GM19239 (cell line): ENCODE results near the gene C2CD4D.
"Not testable (repeated sequence)": the region's sequence is repeated elsewhere in the genome, so short reads cannot be mapped to it uniquely, and the experiment has no call there.

ENCODE experiments used
- DNase-seq: peaks from one replicate; pipeline ENCODE4 v3.0.0; 2011; ENCODE audit warnings: low spot score; ENCODE audit not compliant: insufficient read length
- FAIRE-seq: peaks from 2 replicates; lab custom pipeline; 2011; peaks lifted over from hg19 to GRCh38; lab: Jason Lieb, UNC

The C2CD4D gene

GRCh38 chr1:151839457-151840403, at the start of gene C2CD4D:
C2CD4D (minus strand) TSS chr1:151839820; CDS start chr1:151838989, 831 bp downstream.
- peak; percentile 57 for DNase-seq
- peak; percentile 80 for FAIRE-seq

GRCh38 chr1:151888972-151889570, 49.5 kb upstream of the C2CD4D start:
- peak; percentile 65 for FAIRE-seq
- DNase-seq = no peak

- DNase-seq (no peak), FAIRE-seq (no peak)
Measured at GRCh38 chr1:151887028-151887427, 47.4 kb upstream of the C2CD4D start.

- FAIRE-seq = peak; percentile 4
- no peak for DNase-seq
Measured at GRCh38 chr1:151885479-151885878, 45.9 kb upstream of the C2CD4D start.

GRCh38 chr1:151884879-151885278, 45.3 kb upstream of the C2CD4D start:
- not testable (repeated sequence) for DNase-seq, FAIRE-seq

- not testable (repeated sequence) for FAIRE-seq
Measured at GRCh38 chr1:151884445-151884844, 44.8 kb upstream of the C2CD4D start.

GRCh38 chr1:151883898-151884297, 44.3 kb upstream of the C2CD4D start:
- DNase-seq, FAIRE-seq: not testable (repeated sequence)

More at GRCh38 chr1:151884445-151884844, 44.8 kb upstream of the C2CD4D start:
- not testable (repeated sequence) for DNase-seq

- FAIRE-seq = not testable (repeated sequence)
Measured at GRCh38 chr1:151882918-151883317, 43.3 kb upstream of the C2CD4D start.

GRCh38 chr1:151882466-151882865, 42.8 kb upstream of the C2CD4D start:
- FAIRE-seq (no peak), DNase-seq (no peak)

More at GRCh38 chr1:151882918-151883317, 43.3 kb upstream of the C2CD4D start:
- DNase-seq = not testable (repeated sequence)

GRCh38 chr1:151881479-151881878, 41.9 kb upstream of the C2CD4D start:
- FAIRE-seq (no peak), DNase-seq (no peak)

- no peak for FAIRE-seq
- DNase-seq = no peak
Measured at GRCh38 chr1:151875419-151876097, 35.9 kb upstream of the C2CD4D start.

GRCh38 chr1:151872776-151873175, 33.2 kb upstream of the C2CD4D start:
- not testable (repeated sequence) for FAIRE-seq, DNase-seq

- DNase-seq (no peak), FAIRE-seq (no peak)
Measured at GRCh38 chr1:151871284-151872030, 31.8 kb upstream of the C2CD4D start.

GRCh38 chr1:151868486-151868885, 28.9 kb upstream of the C2CD4D start:
- DNase-seq = no peak

GRCh38 chr1:151867765-151868411, 28.3 kb upstream of the C2CD4D start:
- no peak for FAIRE-seq
- no peak for DNase-seq

More at GRCh38 chr1:151868486-151868885, 28.9 kb upstream of the C2CD4D start:
- no peak for FAIRE-seq

- FAIRE-seq (no peak), DNase-seq (no peak)
Measured at GRCh38 chr1:151867321-151867720, 27.7 kb upstream of the C2CD4D start.

GRCh38 chr1:151864411-151864810, 24.8 kb upstream of the C2CD4D start:
- DNase-seq (no peak), FAIRE-seq (no peak)

GRCh38 chr1:151862604-151863003, 23.0 kb upstream of the C2CD4D start:
- FAIRE-seq = no peak
- DNase-seq = no peak

GRCh38 chr1:151860504-151861187, 21.0 kb upstream of the C2CD4D start:
- no peak for FAIRE-seq
- no peak for DNase-seq
